CD1c-positive myeloid dendritic cell (primary cell): ENCODE measurements around the gene GLCCI1.

Source experiments
- DNase-seq: peaks from one replicate; pipeline ENCODE4 v3.0.0-alpha.2; 2016; ENCODE audit errors: extremely low spot score

GLCCI1 gene

DNA sequence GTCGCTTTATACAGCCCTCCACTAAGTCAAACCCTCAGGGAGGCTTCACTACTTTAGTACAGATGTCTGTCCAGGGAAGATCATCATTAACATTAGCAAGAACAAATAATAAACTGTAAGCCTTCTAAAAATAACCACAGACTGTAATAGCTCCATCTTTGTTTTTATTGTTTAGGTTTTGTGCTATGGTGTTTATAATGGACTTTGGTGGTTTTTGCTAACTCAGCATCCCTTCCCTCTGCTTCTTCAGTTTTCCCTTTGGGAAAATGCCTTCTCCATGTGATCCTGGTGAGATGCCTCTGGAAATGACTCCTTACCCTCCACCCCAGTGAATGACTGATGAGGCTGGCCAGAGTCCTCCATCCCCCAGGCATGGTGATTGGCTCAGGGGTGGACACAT lies 162.1 kb downstream of the GLCCI1 start:
- no peak for DNase-seq

DNA sequence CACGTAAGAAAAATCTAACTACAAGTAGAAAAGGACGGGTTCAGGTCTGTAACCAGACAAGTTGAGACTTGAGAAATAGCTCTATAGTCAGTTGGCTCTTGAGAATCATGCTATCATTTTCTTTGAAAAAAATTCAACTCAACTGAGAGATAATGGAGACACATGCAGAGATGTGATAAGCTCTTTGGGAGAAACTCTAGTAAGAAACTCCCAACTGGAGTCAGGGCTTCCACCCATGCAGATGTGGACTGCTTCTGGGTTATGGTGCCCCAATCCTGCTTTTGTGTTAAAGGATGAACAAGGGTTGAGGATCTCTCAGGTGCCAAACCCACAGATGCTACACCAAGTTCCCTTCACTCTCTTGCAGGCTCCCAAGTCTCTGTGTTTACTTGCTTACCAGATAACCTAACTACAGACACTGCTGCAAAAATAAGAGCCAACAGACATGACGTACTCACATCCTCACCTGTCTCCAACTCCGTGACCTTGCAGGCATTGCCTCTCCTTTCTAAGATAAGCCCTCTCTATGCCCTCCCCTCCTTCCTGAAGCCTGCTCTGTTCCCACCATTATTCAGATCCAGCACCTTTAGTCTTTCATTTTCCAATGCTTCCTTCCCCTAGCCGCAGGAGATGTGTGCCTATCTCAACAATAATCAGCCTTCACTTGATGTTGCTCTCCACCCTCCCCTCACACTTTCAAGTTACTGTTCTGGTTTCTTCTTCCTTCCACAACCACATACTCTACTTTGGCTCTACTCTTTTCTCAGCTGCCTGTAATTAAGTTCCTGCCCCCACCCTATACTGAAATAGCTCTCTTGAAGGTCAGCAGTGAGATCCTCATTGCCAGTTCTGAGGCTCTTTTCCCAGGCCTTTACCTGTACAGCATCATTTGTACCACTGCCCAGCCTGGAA lies 163.4 kb downstream of the GLCCI1 start:
- DNase-seq: no peak

DNA sequence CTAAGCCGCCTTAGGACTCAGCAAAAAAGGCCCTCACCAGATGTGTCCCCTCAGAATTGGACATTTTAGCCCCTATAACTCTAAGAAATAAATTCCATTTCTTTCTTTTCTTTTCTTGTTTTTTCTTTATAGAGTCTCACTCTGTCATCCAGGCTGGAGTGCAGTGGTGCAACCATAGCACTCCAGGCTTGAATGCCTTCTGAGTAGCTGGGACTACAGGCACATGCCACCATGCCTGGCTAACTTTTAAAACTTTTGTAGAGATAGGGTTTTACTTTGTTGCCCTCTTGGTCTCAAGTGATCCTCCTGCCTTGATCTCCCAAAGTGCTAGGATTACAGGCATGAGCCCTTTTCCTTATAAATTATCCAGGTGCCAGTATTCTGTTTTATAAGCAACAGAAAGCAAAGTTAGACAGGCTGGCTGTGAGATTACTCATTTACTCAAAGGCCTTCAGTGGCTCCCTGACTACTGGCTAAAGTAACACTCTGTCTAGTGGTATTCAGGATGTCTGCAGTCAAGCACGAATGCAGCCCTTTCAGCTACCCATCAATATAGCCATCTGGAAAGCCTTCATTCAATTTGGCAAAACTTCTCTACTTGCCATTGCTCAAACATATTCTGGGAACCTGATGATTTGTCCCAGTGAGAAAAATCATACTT lies 164.7 kb downstream of the GLCCI1 start:
- no peak for DNase-seq

DNA sequence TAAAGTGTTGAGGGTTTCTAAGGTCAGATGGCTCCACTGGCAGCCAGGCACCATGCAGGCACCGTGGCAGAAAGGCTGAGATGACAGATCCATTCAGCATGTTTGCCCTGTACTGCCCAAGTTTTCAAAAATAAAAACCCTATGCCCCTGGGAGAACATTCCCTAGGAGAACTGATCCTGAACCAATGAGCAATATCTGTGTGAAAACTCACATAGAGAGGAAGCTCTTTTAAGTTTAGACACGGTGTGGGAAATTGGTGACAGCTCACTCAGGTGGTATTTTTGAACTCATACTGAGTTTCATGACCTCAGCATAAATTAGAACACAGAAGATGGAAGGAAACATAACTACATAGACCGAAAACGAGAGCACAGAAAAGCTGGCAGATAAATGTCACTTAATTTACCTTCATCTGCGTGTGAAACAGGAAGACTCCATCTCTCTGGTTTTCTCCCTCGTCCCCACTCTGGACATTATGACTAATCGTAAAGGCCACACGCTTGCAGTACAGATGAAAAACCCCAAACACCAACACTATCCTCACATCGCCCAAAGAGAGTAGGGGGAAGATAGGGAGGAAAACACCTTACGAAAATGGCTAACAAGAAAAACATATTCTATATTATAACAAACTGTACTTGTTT lies 165.6 kb downstream of the GLCCI1 start:
- DNase-seq: no peak

DNA sequence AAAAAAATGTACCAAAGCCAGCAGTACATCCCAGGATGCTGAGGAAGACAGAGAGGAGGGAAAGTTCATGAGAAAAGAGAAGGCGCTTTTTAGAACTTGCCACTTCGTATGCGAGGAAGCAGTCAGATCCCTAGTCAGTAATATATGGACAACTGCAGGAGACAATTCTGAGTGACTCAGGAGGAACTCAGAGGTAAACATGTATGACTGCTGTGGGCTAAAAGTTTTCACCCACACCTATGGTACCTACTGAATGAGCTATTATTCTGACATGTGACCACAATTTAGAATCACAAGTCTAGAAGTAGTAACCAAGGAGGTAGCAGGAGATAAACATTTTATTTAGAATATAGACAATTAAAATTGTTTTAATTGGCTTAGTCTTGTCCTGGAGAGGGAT lies 166.8 kb downstream of the GLCCI1 start:
- no peak for DNase-seq

DNA sequence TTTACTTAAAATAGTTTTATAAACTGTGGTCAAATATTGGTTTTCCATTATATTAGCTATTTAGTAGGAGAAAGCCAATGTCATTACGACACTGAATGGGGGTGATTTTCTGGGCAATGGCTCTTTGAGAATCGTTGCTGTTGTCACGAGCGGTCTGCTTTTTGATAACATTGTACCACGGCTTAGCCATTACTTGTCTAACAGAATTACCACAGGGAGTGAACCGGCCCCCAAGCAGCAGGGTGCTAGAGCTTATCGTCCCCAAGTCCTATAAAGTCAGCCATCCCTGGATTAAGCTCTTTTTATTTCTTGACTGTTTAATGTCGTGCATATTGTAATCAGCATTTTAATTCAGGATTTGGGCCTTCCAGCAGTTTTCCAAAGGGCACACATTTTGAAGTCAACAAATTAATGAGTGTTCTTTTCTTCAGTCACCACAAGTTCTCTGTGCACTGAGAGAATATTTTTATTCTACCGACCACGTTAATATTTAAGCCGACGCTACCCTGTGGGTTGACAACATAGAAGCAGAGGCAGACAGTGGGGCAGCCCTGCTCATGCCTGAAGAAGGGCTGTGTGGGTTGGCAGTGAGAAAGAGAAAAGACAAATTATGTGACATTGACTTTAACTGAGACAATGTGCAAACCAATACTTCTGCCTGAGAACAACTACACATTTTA lies 167.6 kb downstream of the GLCCI1 start:
- DNase-seq: no peak
